Activated T-helper 1 cell treated with anti-CD3 and anti-CD28 coated beads, Interleukin-12 subunit alpha, Interleukin-12 subunit beta, Interleukin-2, Interleukin-4 antibody, amounts not matched to agents 30 ng/mL and 10 ng/mL and 1 ng/mL, durations not matched to agents 14 hours and 24 hours and 36 hours (primary cell): ENCODE data around the gene CHRND. TPM values are rescaled to one million over a fixed set of nuclear protein-coding genes. Genes with fewer than 3 reads are reported as not detected.

ENCODE experiments used
- DNase-seq: peaks from one replicate; pipeline ENCODE4 v3.0.0; 2021; ENCODE audit warnings: low spot score
- H3K27ac Mint-ChIP-seq: one replicate; pipeline ENCODE4 v1.8.0; 2021; ENCODE audit warnings: mild to moderate bottlenecking, mixed read lengths
- H3K27me3 Mint-ChIP-seq: one replicate; pipeline ENCODE4 v1.8.0; 2022; ENCODE audit warnings: mild to moderate bottlenecking, moderate library complexity, mixed read lengths; ENCODE audit not compliant: insufficient read depth
- H3K36me3 Mint-ChIP-seq: one replicate; pipeline ENCODE4 v1.8.0; 2021; ENCODE audit warnings: low read depth, mixed read lengths
- H3K4me1 Mint-ChIP-seq: one replicate; pipeline ENCODE4 v1.8.0; 2021; ENCODE audit warnings: low read depth, mixed read lengths
- H3K4me3 Mint-ChIP-seq: one replicate; pipeline ENCODE4 v1.8.0; 2021; ENCODE audit warnings: mild to moderate bottlenecking, moderate library complexity, mixed read lengths
- H3K9me3 Mint-ChIP-seq: one replicate; pipeline ENCODE4 v1.8.0; 2021; ENCODE audit warnings: mixed read lengths
- intact Hi-C: fragments of 100-400 bp; cut with micrococcal nuclease; formaldehyde crosslinking; loops from one replicate; pipeline ENCODE4 v1.15.1; 2024
- total RNA-seq: library from RNA; stranded (reverse); gene quantifications from 2 replicates; pipeline ENCODE4 v1.2.3, GENCODE V29; 2022

The CHRND gene
- total RNA-seq, 1 donor from 2014 or later = not detected

- H3K36me3 Mint-ChIP-seq = peaks cover 35% of the 10 kb centered on the region
- no peak for DNase-seq
- no peaks in the 10 kb centered on the region for H3K27me3 Mint-ChIP-seq
- H3K27ac Mint-ChIP-seq = no peak overlapping the region
- no peaks in the 10 kb centered on the region for H3K9me3 Mint-ChIP-seq
- H3K4me3 Mint-ChIP-seq = no peak overlapping the region
- H3K4me1 Mint-ChIP-seq = no peaks in the 10 kb centered on the region
- intact Hi-C loops = no loop called here
Measured at GRCh38 chr2:232573771-232574435, 47.9 kb downstream of the CHRND start.

GRCh38 chr2:232574674-232575403, 48.9 kb downstream of the CHRND start:
- intact Hi-C loops = no loop called here
- Mint-ChIP-seq H3K4me3 (no peak overlapping the region), H3K4me1 (peaks cover 3% of the 10 kb centered on the region), H3K27me3 (no peaks in the 10 kb centered on the region), H3K27ac (no peak overlapping the region), H3K9me3 (no peaks in the 10 kb centered on the region), H3K36me3 (peaks cover 28% of the 10 kb centered on the region)
- no peak for DNase-seq

GRCh38 chr2:232575404-232575746, 49.4 kb downstream of the CHRND start:
- DNase-seq = no peak
- Mint-ChIP-seq H3K36me3 (peaks cover 29% of the 10 kb centered on the region), H3K27me3 (no peaks in the 10 kb centered on the region), H3K9me3 (no peaks in the 10 kb centered on the region), H3K27ac (no peak overlapping the region), H3K4me3 (no peak overlapping the region), H3K4me1 (peaks cover 8% of the 10 kb centered on the region)
- intact Hi-C loops = no loop called here

GRCh38 chr2:232576995-232577394, 51.0 kb downstream of the CHRND start:
- intact Hi-C loops = no loop called here
- Mint-ChIP-seq H3K36me3 (peaks cover 31% of the 10 kb centered on the region), H3K9me3 (no peaks in the 10 kb centered on the region), H3K27me3 (no peaks in the 10 kb centered on the region), H3K27ac (no peak overlapping the region), H3K4me3 (no peak overlapping the region), H3K4me1 (peaks cover 14% of the 10 kb centered on the region)
- no peak for DNase-seq

GRCh38 chr2:232577841-232578240, 51.9 kb downstream of the CHRND start:
- Mint-ChIP-seq H3K4me3 (no peak overlapping the region), H3K36me3 (peaks cover 31% of the 10 kb centered on the region), H3K4me1 (peaks cover 14% of the 10 kb centered on the region), H3K27ac (no peak overlapping the region), H3K27me3 (no peaks in the 10 kb centered on the region), H3K9me3 (no peaks in the 10 kb centered on the region)
- intact Hi-C loops = no loop called here
- no peak for DNase-seq

GRCh38 chr2:232578626-232579025, 52.7 kb downstream of the CHRND start:
- DNase-seq = no peak
- Mint-ChIP-seq H3K27ac (no peak overlapping the region), H3K9me3 (no peaks in the 10 kb centered on the region), H3K4me1 (peaks cover 14% of the 10 kb centered on the region), H3K27me3 (no peaks in the 10 kb centered on the region), H3K36me3 (peaks cover 31% of the 10 kb centered on the region), H3K4me3 (no peak overlapping the region)
- intact Hi-C loops = no loop called here

- intact Hi-C loops = no loop called here
- Mint-ChIP-seq H3K27me3 (no peaks in the 10 kb centered on the region), H3K4me3 (no peak overlapping the region), H3K9me3 (no peaks in the 10 kb centered on the region), H3K36me3 (peaks cover 17% of the 10 kb centered on the region), H3K27ac (no peak overlapping the region), H3K4me1 (peaks cover 14% of the 10 kb centered on the region)
- no peak for DNase-seq
Measured at GRCh38 chr2:232580648-232580981, 54.7 kb downstream of the CHRND start.

- Mint-ChIP-seq H3K9me3 (no peaks in the 10 kb centered on the region), H3K27ac (no peak overlapping the region), H3K4me1 (peaks cover 14% of the 10 kb centered on the region), H3K4me3 (no peak overlapping the region), H3K27me3 (no peaks in the 10 kb centered on the region), H3K36me3 (peaks cover 16% of the 10 kb centered on the region)
- DNase-seq = no peak
- intact Hi-C loops = no loop called here
Measured at GRCh38 chr2:232581725-232582124, 55.8 kb downstream of the CHRND start.

GRCh38 chr2:232584238-232584637, 58.3 kb downstream of the CHRND start:
- H3K4me3 Mint-ChIP-seq = no peak overlapping the region
- H3K36me3 Mint-ChIP-seq = peaks cover 9% of the 10 kb centered on the region
- intact Hi-C loops = no loop called here
- no peaks in the 10 kb centered on the region for H3K9me3 Mint-ChIP-seq
- H3K27me3 Mint-ChIP-seq = no peaks in the 10 kb centered on the region
- H3K27ac Mint-ChIP-seq = no peak overlapping the region
- no peak for DNase-seq
- H3K4me1 Mint-ChIP-seq = peaks cover 14% of the 10 kb centered on the region

Other genes starting within 250 kb of the CHRND start
- not detected in 2 replicates for gene ALPP, start 147.4 kb upstream of the CHRND start, total RNA-seq
- not detected in 2 replicates for gene ALPG, start 119.3 kb upstream of the CHRND start, total RNA-seq
- not detected in 2 replicates for gene ALPI, start 70.0 kb upstream of the CHRND start, total RNA-seq
- gene ECEL1, start 38.3 kb upstream of the CHRND start, total RNA-seq = 0.12 TPM in 1 of 2 replicates, not detected in the other
- not detected in 2 replicates for gene PRSS56, start 5.8 kb upstream of the CHRND start, total RNA-seq
- gene CHRNG, start 13.5 kb downstream of the CHRND start, total RNA-seq = not detected in 2 replicates
- 8.4 and 8.9 TPM in 2 replicates for gene TIGD1, start 24.4 kb downstream of the CHRND start, total RNA-seq
- gene EIF4E2, start 24.5 kb downstream of the CHRND start, total RNA-seq = 94.3 and 96.2 TPM in 2 replicates
- 0.13 and 0.54 TPM in 2 replicates for gene EFHD1, start 107.4 kb downstream of the CHRND start, total RNA-seq
- gene GIGYF2, start 171.2 kb downstream of the CHRND start, total RNA-seq = 71.1 and 74.6 TPM in 2 replicates